Dendritic cell treated with granulocyte-macrophage colony-stimulating factor and Interleukin-4, amounts not matched to agents 40 ng/mL and 50 ng/mL, for 4 days (primary cell): ENCODE data around the gene SMYD4.
A peak's percentile ranks its signal among the peaks of the same experiment; 100 is the strongest.

Experiments used
- H3K27ac Mint-ChIP-seq: one replicate; pipeline ENCODE4 v1.8.0; 2022; ENCODE audit warnings: mild to moderate bottlenecking, mixed read lengths
- H3K27me3 Mint-ChIP-seq: one replicate; pipeline ENCODE4 v1.8.0; 2022; ENCODE audit warnings: mild to moderate bottlenecking, mixed read lengths
- H3K36me3 Mint-ChIP-seq: one replicate; pipeline ENCODE4 v1.8.0; 2022; ENCODE audit warnings: low read depth, mixed read lengths
- H3K4me1 Mint-ChIP-seq: one replicate; pipeline ENCODE4 v1.8.0; 2022; ENCODE audit warnings: low read depth, mixed read lengths
- H3K4me3 Mint-ChIP-seq: one replicate; pipeline ENCODE4 v1.8.0; 2022; ENCODE audit warnings: mild to moderate bottlenecking, moderate library complexity, mixed read lengths
- H3K9me3 Mint-ChIP-seq: one replicate; pipeline ENCODE4 v1.8.0; 2022; ENCODE audit warnings: mixed read lengths
- intact Hi-C: fragments of 100-400 bp; cut with micrococcal nuclease; formaldehyde crosslinking; loops from one replicate; pipeline ENCODE4 v1.15.0; 2022

Gene SMYD4

GRCh38 chr17:1829592-1830257 is at the start of gene SMYD4, which contains the start of gene RPA1:
Gene SMYD4, minus strand, starts transcription at chr17:1829902. Its CDS starts 1,908 bp downstream, at chr17:1827994.
Gene RPA1, plus strand, starts transcription at chr17:1830005. Its CDS starts 89 bp downstream, at chr17:1830094.
- no peaks in the 10 kb centered on the region for H3K27me3 Mint-ChIP-seq
- H3K9me3 Mint-ChIP-seq, result no peaks in the 10 kb centered on the region
- H3K36me3 Mint-ChIP-seq, result peaks cover 52% of the 10 kb centered on the region
- peaks cover 46% of the 10 kb centered on the region for H3K4me1 Mint-ChIP-seq
- H3K4me3 Mint-ChIP-seq, result peak within 1 kb of the TSS; percentile 89
- H3K27ac Mint-ChIP-seq, result peak within 1 kb of the TSS; percentile 73
- intact Hi-C loops, result loop anchor here (5.0 kb wide), 1 partner anchor 42 kb away; no protein-coding TSS in a partner anchor

- Mint-ChIP-seq H3K4me3 (no peak overlapping the region), H3K27ac (no peak overlapping the region), H3K27me3 (no peaks in the 10 kb centered on the region), H3K9me3 (no peaks in the 10 kb centered on the region), H3K4me1 (no peaks in the 10 kb centered on the region), H3K36me3 (peaks cover 98% of the 10 kb centered on the region)
- intact Hi-C loops, result no loop called here
Observed at GRCh38 chr17:1878419-1879121, 48.9 kb upstream of the SMYD4 start.

- no peaks in the 10 kb centered on the region for H3K9me3 Mint-ChIP-seq
- H3K36me3 Mint-ChIP-seq, result peaks cover 98% of the 10 kb centered on the region
- H3K4me1 Mint-ChIP-seq, result no peaks in the 10 kb centered on the region
- intact Hi-C loops, result no loop called here
- no peaks in the 10 kb centered on the region for H3K27me3 Mint-ChIP-seq
- no peak overlapping the region for H3K27ac Mint-ChIP-seq
- no peak overlapping the region for H3K4me3 Mint-ChIP-seq
Observed at GRCh38 chr17:1875597-1875996, 45.9 kb upstream of the SMYD4 start.

GRCh38 chr17:1873418-1873817 is 43.7 kb upstream of the SMYD4 start:
- H3K9me3 Mint-ChIP-seq, result no peaks in the 10 kb centered on the region
- H3K27me3 Mint-ChIP-seq, result no peaks in the 10 kb centered on the region
- H3K27ac Mint-ChIP-seq, result no peak overlapping the region
- no peak overlapping the region for H3K4me3 Mint-ChIP-seq
- H3K4me1 Mint-ChIP-seq, result no peaks in the 10 kb centered on the region
- peaks cover 92% of the 10 kb centered on the region for H3K36me3 Mint-ChIP-seq
- intact Hi-C loops, result no loop called here

GRCh38 chr17:1872976-1873375 is 43.3 kb upstream of the SMYD4 start:
- intact Hi-C loops, result no loop called here
- no peaks in the 10 kb centered on the region for H3K27me3 Mint-ChIP-seq
- no peaks in the 10 kb centered on the region for H3K9me3 Mint-ChIP-seq
- H3K36me3 Mint-ChIP-seq, result peaks cover 87% of the 10 kb centered on the region
- H3K4me1 Mint-ChIP-seq, result no peaks in the 10 kb centered on the region
- H3K27ac Mint-ChIP-seq, result no peak overlapping the region
- H3K4me3 Mint-ChIP-seq, result no peak overlapping the region

GRCh38 chr17:1872254-1872653 is 42.6 kb upstream of the SMYD4 start:
- Mint-ChIP-seq H3K27me3 (no peaks in the 10 kb centered on the region), H3K9me3 (no peaks in the 10 kb centered on the region), H3K36me3 (peaks cover 86% of the 10 kb centered on the region), H3K4me1 (no peaks in the 10 kb centered on the region), H3K4me3 (no peak overlapping the region), H3K27ac (no peak overlapping the region)
- intact Hi-C loops, result no loop called here

- no peak overlapping the region for H3K27ac Mint-ChIP-seq
- no peaks in the 10 kb centered on the region for H3K27me3 Mint-ChIP-seq
- intact Hi-C loops, result no loop called here
- no peaks in the 10 kb centered on the region for H3K9me3 Mint-ChIP-seq
- H3K36me3 Mint-ChIP-seq, result peaks cover 86% of the 10 kb centered on the region
- H3K4me1 Mint-ChIP-seq, result no peaks in the 10 kb centered on the region
- no peak overlapping the region for H3K4me3 Mint-ChIP-seq
Observed at GRCh38 chr17:1871756-1872155, 42.1 kb upstream of the SMYD4 start.

GRCh38 chr17:1870592-1870991 is 40.9 kb upstream of the SMYD4 start:
- no peaks in the 10 kb centered on the region for H3K4me1 Mint-ChIP-seq
- no peaks in the 10 kb centered on the region for H3K27me3 Mint-ChIP-seq
- no peaks in the 10 kb centered on the region for H3K9me3 Mint-ChIP-seq
- peaks cover 79% of the 10 kb centered on the region for H3K36me3 Mint-ChIP-seq
- intact Hi-C loops, result no loop called here
- no peak overlapping the region for H3K4me3 Mint-ChIP-seq
- H3K27ac Mint-ChIP-seq, result no peak overlapping the region

- no peak overlapping the region for H3K27ac Mint-ChIP-seq
- no peaks in the 10 kb centered on the region for H3K4me1 Mint-ChIP-seq
- peaks cover 54% of the 10 kb centered on the region for H3K36me3 Mint-ChIP-seq
- H3K27me3 Mint-ChIP-seq, result no peaks in the 10 kb centered on the region
- intact Hi-C loops, result loop anchor here (5.0 kb wide), 1 partner anchor 151 kb away; no protein-coding TSS in a partner anchor
- no peaks in the 10 kb centered on the region for H3K9me3 Mint-ChIP-seq
- no peak overlapping the region for H3K4me3 Mint-ChIP-seq
Observed at GRCh38 chr17:1868090-1868489, 38.4 kb upstream of the SMYD4 start.

- H3K4me1 Mint-ChIP-seq, result no peaks in the 10 kb centered on the region
Observed at GRCh38 chr17:1867307-1867706, 37.6 kb upstream of the SMYD4 start.

GRCh38 chr17:1865252-1866037 is 35.7 kb upstream of the SMYD4 start:
- peaks cover 47% of the 10 kb centered on the region for H3K36me3 Mint-ChIP-seq
- H3K27ac Mint-ChIP-seq, result no peak overlapping the region
- no peaks in the 10 kb centered on the region for H3K4me1 Mint-ChIP-seq
- H3K9me3 Mint-ChIP-seq, result no peaks in the 10 kb centered on the region
- H3K4me3 Mint-ChIP-seq, result no peak overlapping the region
- intact Hi-C loops, result loop anchor here (2.0 to 5.0 kb wide), 2 partner anchors 148 to 197 kb away; no protein-coding TSS in a partner anchor
- H3K27me3 Mint-ChIP-seq, result no peaks in the 10 kb centered on the region

More at GRCh38 chr17:1867307-1867706, 37.6 kb upstream of the SMYD4 start:
- Mint-ChIP-seq H3K27ac (no peak overlapping the region), H3K36me3 (peaks cover 46% of the 10 kb centered on the region), H3K27me3 (no peaks in the 10 kb centered on the region), H3K9me3 (no peaks in the 10 kb centered on the region), H3K4me3 (no peak overlapping the region)
- intact Hi-C loops, result loop anchor here (5.0 kb wide), 1 partner anchor 150 kb away; no protein-coding TSS in a partner anchor

- Mint-ChIP-seq H3K36me3 (peaks cover 45% of the 10 kb centered on the region), H3K27me3 (no peaks in the 10 kb centered on the region), H3K9me3 (no peaks in the 10 kb centered on the region), H3K27ac (no peak overlapping the region), H3K4me1 (no peaks in the 10 kb centered on the region), H3K4me3 (no peak overlapping the region)
- intact Hi-C loops, result no loop called here
Observed at GRCh38 chr17:1861391-1862010, 31.8 kb upstream of the SMYD4 start.

GRCh38 chr17:1860978-1861377 is 31.3 kb upstream of the SMYD4 start:
- H3K27me3 Mint-ChIP-seq, result no peaks in the 10 kb centered on the region
- intact Hi-C loops, result no loop called here
- no peak overlapping the region for H3K4me3 Mint-ChIP-seq
- H3K4me1 Mint-ChIP-seq, result no peaks in the 10 kb centered on the region
- H3K36me3 Mint-ChIP-seq, result peaks cover 47% of the 10 kb centered on the region
- no peaks in the 10 kb centered on the region for H3K9me3 Mint-ChIP-seq
- no peak overlapping the region for H3K27ac Mint-ChIP-seq
